ENCODE results near the gene SLC30A2. TPM values are rescaled to one million over a fixed set of nuclear protein-coding genes. Genes with fewer than 3 reads are reported as not detected.

Gene SLC30A2
- total RNA-seq, 1 experiment from 2014 or later: 3.0 TPM

DNA sequence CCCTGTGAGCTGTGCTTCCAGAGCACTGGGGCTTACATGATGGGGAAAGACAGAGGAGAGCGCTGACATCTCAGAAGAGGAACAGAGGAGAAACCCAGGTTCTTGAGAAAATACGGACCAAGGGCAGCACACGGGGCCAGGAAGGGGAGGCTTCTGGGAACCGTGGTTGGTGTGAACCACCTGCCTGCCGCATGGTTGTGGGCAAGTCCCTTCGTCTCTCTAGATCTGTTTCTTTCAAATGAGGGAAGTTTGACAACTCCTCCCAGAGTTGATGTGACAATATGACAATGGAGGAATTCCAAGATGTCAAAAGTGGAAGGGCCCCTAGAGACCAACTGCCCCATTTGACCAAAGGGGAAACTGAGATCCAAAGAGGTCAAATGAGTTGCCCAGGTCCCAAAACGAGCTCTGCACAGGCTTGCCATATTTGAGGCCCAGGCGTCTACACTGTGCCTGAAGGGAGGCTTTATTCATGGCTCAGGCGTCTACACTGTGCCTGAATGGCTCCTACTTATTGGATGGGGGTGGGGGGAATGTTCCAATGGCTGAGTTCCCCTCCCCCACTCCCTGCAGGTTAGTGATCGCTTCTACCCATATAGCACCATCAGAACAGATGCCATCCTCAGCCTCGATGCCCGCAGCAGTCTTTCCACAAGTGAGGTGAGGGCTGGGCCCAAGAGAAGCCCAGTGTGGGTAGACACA lies 13.1 kb downstream of the SLC30A2 start:
- BruUV-seq (replicated peaks): no TSS peak
- Mint-ChIP-seq H3K4me1 (ENCODE audit: low read depth, unreplicated experiment) (peaks cover 8% of the 10 kb centered on the region), H3K4me3 (ENCODE audit: unreplicated experiment) (no peak overlapping the region), H3K27me3 (ENCODE audit: insufficient read depth, unreplicated experiment) (no peaks in the 10 kb centered on the region), H3K27ac (ENCODE audit: unreplicated experiment) (no peak overlapping the region), H3K9me3 (ENCODE audit: unreplicated experiment) (no peaks in the 10 kb centered on the region), H3K36me3 (ENCODE audit: insufficient read depth, unreplicated experiment) (no peaks in the 10 kb centered on the region)
- Histone ChIP-seq H3K36me3 (ENCODE audit: control insufficient read depth, insufficient read depth, low read length) (no peaks in the 10 kb centered on the region), H3K4me1 (peaks cover 9% of the 10 kb centered on the region), H3K9me3 (no peaks in the 10 kb centered on the region), H3K4me3 (ENCODE audit: low read depth, low read length) (no peak overlapping the region), H3K27me3 (replicated peaks; ENCODE audit: control insufficient read depth, insufficient read depth, low read length) (no peaks in the 10 kb centered on the region)
- POLR2A ChIA-PET: no interaction called here
- TF ChIP-seq, protein P1, sequence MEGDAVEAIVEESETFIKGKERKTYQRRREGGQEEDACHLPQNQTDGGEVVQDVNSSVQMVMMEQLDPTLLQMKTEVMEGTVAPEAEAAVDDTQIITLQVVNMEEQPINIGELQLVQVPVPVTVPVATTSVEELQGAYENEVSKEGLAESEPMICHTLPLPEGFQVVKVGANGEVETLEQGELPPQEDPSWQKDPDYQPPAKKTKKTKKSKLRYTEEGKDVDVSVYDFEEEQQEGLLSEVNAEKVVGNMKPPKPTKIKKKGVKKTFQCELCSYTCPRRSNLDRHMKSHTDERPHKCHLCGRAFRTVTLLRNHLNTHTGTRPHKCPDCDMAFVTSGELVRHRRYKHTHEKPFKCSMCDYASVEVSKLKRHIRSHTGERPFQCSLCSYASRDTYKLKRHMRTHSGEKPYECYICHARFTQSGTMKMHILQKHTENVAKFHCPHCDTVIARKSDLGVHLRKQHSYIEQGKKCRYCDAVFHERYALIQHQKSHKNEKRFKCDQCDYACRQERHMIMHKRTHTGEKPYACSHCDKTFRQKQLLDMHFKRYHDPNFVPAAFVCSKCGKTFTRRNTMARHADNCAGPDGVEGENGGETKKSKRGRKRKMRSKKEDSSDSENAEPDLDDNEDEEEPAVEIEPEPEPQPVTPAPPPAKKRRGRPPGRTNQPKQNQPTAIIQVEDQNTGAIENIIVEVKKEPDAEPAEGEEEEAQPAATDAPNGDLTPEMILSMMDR (IDR thresholded peaks at IDR 0.05; ENCODE audit: insufficient read depth in 1 of 2, low read depth in 1 of 2, low read length in 1 of 2, severe bottlenecking in 1 of 2, unreplicated experiment in 1 of 2): no peak
- DNase-seq: no peak
- CTCF ChIA-PET: no interaction called here
- intact Hi-C loops (cut with micrococcal nuclease; ENCODE audit: unreplicated experiment): no loop called here

DNA sequence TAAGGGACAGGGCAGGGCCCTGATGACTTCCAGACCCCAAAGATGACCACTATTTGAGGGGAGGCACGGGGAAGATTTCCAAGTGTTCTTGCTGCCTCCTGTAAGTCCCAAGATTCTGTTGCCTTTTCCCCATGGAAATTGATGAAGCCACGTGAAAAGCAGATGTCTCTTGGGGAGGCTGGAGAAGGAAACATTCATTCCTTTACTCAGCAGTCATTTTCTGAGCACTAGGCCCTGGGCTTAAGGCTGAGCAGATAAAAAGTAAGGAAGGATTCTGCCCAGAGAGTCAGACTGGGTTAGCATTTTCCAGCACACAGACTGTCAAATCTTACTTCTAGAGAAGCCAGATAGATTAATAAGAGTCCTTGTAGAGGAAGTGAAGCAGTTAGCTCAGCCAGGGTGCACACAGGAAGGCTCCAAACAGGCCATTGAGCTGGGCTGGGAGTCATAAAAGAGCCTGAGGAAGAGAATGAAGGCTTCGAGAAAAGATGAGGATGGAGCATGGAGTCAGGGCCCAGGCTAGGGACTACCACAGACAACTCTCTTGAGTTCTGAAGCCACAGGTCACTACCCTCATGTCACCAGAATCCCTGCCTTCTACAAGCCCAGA lies 14.2 kb downstream of the SLC30A2 start:
- no peak overlapping the region for H3K27ac Mint-ChIP-seq (ENCODE audit: unreplicated experiment)
- POLR2A ChIA-PET: no interaction called here
- BruUV-seq (replicated peaks): no TSS peak

DNA sequence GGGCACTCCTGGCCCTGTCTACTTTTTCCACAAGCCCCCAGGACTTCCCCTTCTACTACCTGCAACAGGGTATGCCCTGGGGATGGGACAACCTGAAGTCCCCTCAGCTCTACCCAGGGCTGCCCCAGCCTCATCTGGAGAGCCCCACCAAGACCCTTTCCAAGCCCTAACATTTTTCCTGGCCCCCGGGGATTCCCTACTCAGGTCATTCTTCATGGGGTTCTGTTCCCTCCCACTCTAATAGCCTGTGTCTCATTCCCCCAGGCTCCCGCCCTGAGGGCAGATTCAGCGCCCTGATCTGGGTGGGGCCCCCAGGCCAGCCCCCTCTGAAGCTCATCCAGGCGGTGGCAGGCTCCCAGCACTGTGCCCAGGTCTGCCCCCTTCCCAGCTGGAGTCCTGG lies 14.7 kb downstream of the SLC30A2 start:
- DNase-seq: no peak
- Histone ChIP-seq H3K4me3 (ENCODE audit: low read depth, low read length) (no peak overlapping the region), H3K27me3 (replicated peaks; ENCODE audit: control insufficient read depth, insufficient read depth, low read length) (no peaks in the 10 kb centered on the region), H3K36me3 (ENCODE audit: control insufficient read depth, insufficient read depth, low read length) (no peaks in the 10 kb centered on the region), H3K4me1 (peaks cover 2% of the 10 kb centered on the region), H3K9me3 (no peaks in the 10 kb centered on the region)
- POLR2A ChIA-PET: no interaction called here
- intact Hi-C loops (cut with micrococcal nuclease; ENCODE audit: unreplicated experiment): no loop called here
- CTCF ChIA-PET: no interaction called here
- no peaks in the 10 kb centered on the region for H3K36me3 Mint-ChIP-seq (ENCODE audit: insufficient read depth, unreplicated experiment)
- no peak overlapping the region for H3K4me3 Mint-ChIP-seq (ENCODE audit: unreplicated experiment)
- no peaks in the 10 kb centered on the region for H3K27me3 Mint-ChIP-seq (ENCODE audit: insufficient read depth, unreplicated experiment)
- H3K9me3 Mint-ChIP-seq (ENCODE audit: unreplicated experiment): no peaks in the 10 kb centered on the region
- no peak overlapping the region for H3K27ac Mint-ChIP-seq (ENCODE audit: unreplicated experiment)
- H3K4me1 Mint-ChIP-seq (ENCODE audit: low read depth, unreplicated experiment): peaks cover 8% of the 10 kb centered on the region
- BruUV-seq (replicated peaks): no TSS peak
- TF ChIP-seq, protein P1 (IDR thresholded peaks at IDR 0.05; ENCODE audit: insufficient read depth in 1 of 2, low read depth in 1 of 2, low read length in 1 of 2, severe bottlenecking in 1 of 2, unreplicated experiment in 1 of 2): no peak

More for the DNA sequence above, 14.2 kb downstream of the SLC30A2 start:
- Mint-ChIP-seq H3K4me1 (ENCODE audit: low read depth, unreplicated experiment) (peaks cover 8% of the 10 kb centered on the region), H3K4me3 (ENCODE audit: unreplicated experiment) (no peak overlapping the region), H3K9me3 (ENCODE audit: unreplicated experiment) (no peaks in the 10 kb centered on the region), H3K27me3 (ENCODE audit: insufficient read depth, unreplicated experiment) (no peaks in the 10 kb centered on the region), H3K36me3 (ENCODE audit: insufficient read depth, unreplicated experiment) (no peaks in the 10 kb centered on the region)
- CTCF ChIA-PET: no interaction called here
- Histone ChIP-seq H3K4me1 (peaks cover 7% of the 10 kb centered on the region), H3K27me3 (replicated peaks; ENCODE audit: control insufficient read depth, insufficient read depth, low read length) (no peaks in the 10 kb centered on the region), H3K9me3 (no peaks in the 10 kb centered on the region), H3K36me3 (ENCODE audit: control insufficient read depth, insufficient read depth, low read length) (no peaks in the 10 kb centered on the region), H3K4me3 (ENCODE audit: low read depth, low read length) (no peak overlapping the region)
- intact Hi-C loops (cut with micrococcal nuclease; ENCODE audit: unreplicated experiment): no loop called here
- TF ChIP-seq, protein P1 (IDR thresholded peaks at IDR 0.05; ENCODE audit: insufficient read depth in 1 of 2, low read depth in 1 of 2, low read length in 1 of 2, severe bottlenecking in 1 of 2, unreplicated experiment in 1 of 2): no peak
- no peak for DNase-seq

All from Caco-2 (cell line).